OCI-LY1 (cell line): ENCODE data around the gene PLEKHF1.

ENCODE experiments used
- CTCF ChIP-seq: fragments of 200-600 bp; sonication (generic), shearing (Covaris generic); IDR thresholded peaks from 2 replicates; pipeline ENCODE4 v1.5.1; 2017; ENCODE audit warnings: mild to moderate bottlenecking, antibody characterized with exemption, low read length, moderate library complexity, mixed read lengths
- EZH2 ChIP-seq: fragments of 200-600 bp; sonication (generic), shearing (Covaris generic); IDR thresholded peaks from 2 replicates; pipeline ENCODE4 v1.8.0; 2017; ENCODE audit warnings: borderline replicate concordance, mixed run types, mild to moderate bottlenecking, antibody characterized with exemption, low read length, moderate library complexity, mixed read lengths

- TF ChIP-seq CTCF (no peak), EZH2 (no peak)
Observed at GRCh38 chr19:29672933-29673336, 7.7 kb downstream of the PLEKHF1 start.
